NCI-H82 treated with DMSO at 0.1 percent for 48 hours (cell line): Measurements from ENCODE around the gene CREBL2.
A peak's percentile ranks its signal among the peaks of the same experiment; 100 is the strongest.

Source experiments
- DNase-seq: peaks from one replicate; lab custom pipeline; 2025; ENCODE audit not compliant: unreplicated experiment; lab: John Stamatoyannopoulos, UW

CREBL2 gene

GRCh38 chr12:12671850-12672660 is 60.4 kb downstream of the CREBL2 start:
- DNase-seq, result no peak

- no peak for DNase-seq
Observed at GRCh38 chr12:12673296-12673695, 61.6 kb downstream of the CREBL2 start.

- no peak for DNase-seq
Observed at GRCh38 chr12:12676605-12677004, 64.9 kb downstream of the CREBL2 start.

GRCh38 chr12:12681061-12681765 is 69.5 kb downstream of the CREBL2 start:
- DNase-seq, result no peak

GRCh38 chr12:12682284-12682683 is 70.6 kb downstream of the CREBL2 start:
- DNase-seq, result no peak

GRCh38 chr12:12683136-12683697 is 71.5 kb downstream of the CREBL2 start:
- no peak for DNase-seq

GRCh38 chr12:12683725-12684124 is 72.0 kb downstream of the CREBL2 start:
- no peak for DNase-seq

GRCh38 chr12:12684375-12685106 is 72.9 kb downstream of the CREBL2 start:
- DNase-seq, result peak; percentile 90

GRCh38 chr12:12685305-12685704 is 73.6 kb downstream of the CREBL2 start:
- peak; percentile 79 for DNase-seq

GRCh38 chr12:12686472-12686871 is 74.8 kb downstream of the CREBL2 start:
- no peak for DNase-seq

GRCh38 chr12:12686925-12687324 is 75.2 kb downstream of the CREBL2 start:
- DNase-seq, result no peak

- DNase-seq, result no peak
Observed at GRCh38 chr12:12689647-12690300, 78.1 kb downstream of the CREBL2 start.

GRCh38 chr12:12691549-12691948 is 79.9 kb downstream of the CREBL2 start:
- no peak for DNase-seq

GRCh38 chr12:12693111-12693671 is 81.5 kb downstream of the CREBL2 start:
- DNase-seq, result peak; percentile 55
